LNCAP (cell line): ENCODE measurements around the gene S100A8.

ENCODE experiments used
- TF ChIP-seq, protein P1 (sequence below): fragments of 450-650 bp; IDR thresholded peaks from 2 replicates; pipeline ENCODE4 v1.5.1; 2017; ENCODE audit warnings: mild to moderate bottlenecking

The S100A8 gene

DNA sequence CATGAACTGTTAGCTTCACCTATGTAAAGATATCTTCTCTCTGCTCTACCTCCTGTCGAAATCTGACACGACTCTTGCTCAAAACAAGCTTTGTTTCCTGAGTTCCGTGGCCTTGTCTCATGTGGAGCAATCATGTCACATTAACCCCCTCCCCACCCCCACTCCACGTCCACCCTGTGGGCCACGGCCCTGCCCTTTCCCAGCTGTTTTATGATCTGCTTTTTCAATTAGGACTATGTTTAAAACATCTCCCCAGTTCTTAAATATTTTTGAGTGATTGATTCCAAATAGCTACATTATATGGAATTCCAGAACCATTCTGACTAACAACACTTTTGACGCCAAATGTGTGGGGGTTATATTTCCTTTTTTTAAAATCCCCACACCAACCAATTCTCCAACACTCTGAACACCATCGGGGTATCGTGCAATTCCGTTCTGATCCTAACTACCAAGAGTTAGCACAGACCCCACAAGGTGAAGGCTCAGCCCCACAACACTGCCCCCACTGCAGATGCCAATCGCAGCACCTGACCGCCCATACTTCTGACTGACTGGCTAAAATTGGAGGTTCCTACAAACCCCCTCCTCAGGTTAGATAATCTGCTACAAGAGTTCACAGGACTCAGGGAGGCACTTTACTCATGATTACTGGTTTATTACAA is 12.7 kb upstream of the S100A8 start:
- TF ChIP-seq, protein P1, sequence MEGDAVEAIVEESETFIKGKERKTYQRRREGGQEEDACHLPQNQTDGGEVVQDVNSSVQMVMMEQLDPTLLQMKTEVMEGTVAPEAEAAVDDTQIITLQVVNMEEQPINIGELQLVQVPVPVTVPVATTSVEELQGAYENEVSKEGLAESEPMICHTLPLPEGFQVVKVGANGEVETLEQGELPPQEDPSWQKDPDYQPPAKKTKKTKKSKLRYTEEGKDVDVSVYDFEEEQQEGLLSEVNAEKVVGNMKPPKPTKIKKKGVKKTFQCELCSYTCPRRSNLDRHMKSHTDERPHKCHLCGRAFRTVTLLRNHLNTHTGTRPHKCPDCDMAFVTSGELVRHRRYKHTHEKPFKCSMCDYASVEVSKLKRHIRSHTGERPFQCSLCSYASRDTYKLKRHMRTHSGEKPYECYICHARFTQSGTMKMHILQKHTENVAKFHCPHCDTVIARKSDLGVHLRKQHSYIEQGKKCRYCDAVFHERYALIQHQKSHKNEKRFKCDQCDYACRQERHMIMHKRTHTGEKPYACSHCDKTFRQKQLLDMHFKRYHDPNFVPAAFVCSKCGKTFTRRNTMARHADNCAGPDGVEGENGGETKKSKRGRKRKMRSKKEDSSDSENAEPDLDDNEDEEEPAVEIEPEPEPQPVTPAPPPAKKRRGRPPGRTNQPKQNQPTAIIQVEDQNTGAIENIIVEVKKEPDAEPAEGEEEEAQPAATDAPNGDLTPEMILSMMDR = no peak

DNA sequence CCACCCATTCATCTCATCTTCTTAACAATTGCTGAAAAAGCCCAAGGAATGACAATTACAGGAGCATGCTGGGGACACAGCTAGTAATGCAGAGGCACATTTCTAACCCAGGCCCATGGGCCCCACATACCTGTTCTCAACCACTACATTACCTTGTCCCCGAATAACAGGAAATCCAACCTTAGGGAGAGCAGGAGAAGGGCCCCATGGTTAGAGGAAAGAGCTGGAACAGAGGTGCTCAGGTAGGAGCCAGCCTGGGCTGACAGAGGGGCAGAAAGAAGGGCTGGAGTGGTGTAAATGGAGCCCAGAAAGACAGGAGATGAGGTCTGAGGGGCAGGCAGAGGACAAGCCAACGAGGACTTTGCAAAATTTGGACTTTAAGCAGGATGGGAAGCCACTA is 11.4 kb upstream of the S100A8 start:
- TF ChIP-seq, protein P1 = no peak

DNA sequence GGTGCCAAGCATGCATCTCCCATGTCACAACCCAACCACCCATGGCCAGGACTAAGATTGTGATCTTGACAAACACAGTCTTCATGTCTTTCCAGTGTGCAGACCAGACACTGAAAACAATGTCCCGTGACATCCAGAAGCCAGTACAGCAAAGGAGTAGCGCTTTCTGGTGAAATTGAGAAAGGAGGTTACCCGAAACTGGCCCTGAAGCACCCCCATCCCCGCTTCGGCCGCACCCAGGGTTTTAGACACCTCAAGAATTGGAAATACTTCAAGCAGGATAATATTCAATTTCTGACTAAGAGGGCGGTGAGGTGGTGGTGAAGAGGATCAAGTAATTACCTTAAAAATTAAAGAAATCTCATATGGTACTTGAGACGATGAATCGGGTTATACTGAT is 10.6 kb upstream of the S100A8 start:
- TF ChIP-seq, protein P1 = no peak

DNA sequence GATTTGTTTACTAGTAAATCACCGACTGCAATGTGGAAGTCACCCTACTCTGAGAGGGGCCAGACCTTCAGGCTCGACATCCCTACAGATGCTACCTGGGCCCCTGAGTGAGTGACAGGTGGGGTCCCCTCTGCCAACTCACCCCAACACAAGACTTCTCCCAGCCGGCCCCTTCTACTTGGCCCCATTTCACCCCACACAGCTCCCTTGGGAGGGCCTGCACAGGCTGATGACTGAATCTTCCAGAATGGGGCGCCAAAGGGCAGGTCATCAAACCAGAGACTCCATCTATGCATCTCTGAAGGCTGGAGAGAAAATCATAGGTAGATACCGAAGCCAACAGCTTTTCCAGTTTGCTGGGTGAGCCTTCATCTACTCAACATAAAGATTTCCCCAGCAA is 9.4 kb upstream of the S100A8 start:
- TF ChIP-seq, protein P1 = no peak

DNA sequence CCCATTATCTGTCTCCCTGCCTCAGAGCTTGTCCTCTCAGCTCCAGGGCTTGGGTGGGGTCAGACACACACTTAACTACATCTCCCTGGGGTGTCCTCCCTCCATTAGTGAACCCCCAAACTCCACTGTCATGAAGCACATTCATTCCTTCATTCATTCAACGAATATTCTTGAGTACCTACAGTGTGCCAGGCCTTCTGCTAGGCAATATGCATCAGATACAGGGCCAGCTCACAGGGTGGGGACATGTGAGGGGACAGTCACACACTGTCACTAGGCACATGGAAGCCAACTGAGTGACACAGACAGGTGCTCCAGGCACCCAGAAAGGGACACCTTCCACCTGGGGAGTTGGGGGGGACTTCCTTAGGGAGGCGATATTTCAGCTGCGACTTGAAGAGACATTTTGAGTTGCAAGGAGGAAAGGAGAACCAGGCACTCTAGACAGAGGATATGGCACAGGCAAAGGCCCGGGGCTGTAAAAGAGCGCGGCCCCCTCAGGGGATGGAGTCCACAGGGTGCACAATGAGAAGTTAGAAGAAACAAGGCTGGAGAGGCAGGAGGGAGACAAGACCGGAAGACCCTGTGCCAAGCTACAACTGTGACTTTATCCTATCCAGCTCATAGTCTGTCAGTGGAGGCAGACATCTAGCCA is 8.7 kb upstream of the S100A8 start:
- TF ChIP-seq, protein P1 = no peak

DNA sequence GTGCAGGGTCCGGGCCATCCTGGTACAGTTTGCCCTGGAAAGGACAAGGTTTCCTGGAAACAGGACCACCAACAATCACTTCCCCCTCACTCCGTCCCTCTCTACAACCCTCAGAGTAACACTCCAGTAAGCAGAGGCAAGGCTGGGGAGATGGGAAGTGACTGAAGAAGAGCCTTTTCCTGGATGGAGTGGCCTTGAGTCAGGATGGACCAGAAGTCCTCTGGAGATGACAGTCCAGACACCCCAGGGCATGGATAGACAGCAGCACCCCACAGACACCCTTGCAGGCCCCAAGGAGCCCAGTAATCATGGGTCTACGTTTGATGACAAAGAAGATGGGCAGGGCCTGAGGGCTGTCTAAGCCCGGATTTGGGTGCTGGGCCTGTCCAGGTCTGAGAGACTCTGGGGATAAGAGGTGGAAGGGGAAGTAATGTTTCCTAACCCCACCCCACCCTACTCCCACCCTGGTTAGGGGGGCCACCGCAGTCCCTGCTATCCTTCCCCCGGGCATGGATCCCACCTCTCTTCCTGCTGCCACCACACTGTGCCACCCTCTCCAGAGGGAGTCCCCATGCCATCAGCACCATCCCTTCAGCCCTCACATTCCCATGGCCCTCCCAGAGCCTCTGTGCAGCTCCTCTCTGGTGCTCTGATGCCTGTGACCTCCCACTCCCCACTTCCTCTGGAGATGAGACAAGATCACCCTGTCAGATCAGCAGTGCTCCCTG is 7.2 kb upstream of the S100A8 start:
- TF ChIP-seq, protein P1 = no peak

DNA sequence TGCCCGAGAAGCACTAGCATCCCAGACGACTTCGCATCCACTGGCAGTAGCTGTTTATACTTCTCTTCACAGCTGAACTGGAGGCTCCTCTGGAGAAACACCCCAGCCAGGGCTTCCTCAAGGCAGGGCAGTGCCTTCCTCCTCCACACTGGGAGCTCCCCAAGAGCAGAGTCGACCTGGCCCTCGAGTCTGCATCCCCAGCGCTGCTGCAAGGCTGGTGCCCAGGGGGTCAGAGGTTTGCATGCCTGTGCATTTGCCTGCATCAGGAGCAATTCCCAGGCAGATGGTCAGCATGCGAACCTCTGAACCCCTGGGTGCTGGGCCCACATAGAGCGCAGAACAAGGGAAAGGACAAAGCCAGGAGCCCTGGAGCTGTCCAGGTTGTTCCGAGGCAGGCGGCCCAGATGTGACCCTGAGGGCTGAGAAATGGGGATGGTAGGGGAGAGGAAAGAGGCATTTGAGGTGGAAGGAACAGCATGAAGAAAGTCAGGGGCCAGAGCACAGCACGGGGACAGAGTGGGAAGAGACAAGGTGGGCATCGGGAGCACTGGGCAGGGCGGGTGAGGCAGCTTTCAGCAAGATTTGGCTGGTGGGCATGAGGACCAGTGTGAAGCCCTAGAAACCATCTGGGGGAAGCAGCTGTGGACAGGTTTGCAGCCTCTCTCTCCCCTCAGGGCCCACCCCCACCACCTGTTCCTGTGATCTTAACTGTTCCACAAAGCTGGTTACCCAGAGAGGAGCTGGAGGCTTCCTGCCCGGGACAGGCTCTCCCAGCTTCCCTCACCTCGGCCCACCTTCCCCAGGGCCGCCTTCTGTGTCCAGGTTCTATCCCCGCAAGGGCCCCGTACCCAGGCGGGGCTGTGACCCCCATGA is 6.4 kb upstream of the S100A8 start:
- TF ChIP-seq, protein P1 = no peak
